DOHH2 (cell line): ENCODE data around the gene COL12A1.

ENCODE experiments used
- EZH2phosphoT487 ChIP-seq: fragments of 200-600 bp; sonication (generic); IDR thresholded peaks from 2 replicates; pipeline ENCODE4 v1.6.1; 2017; ENCODE audit warnings: borderline replicate concordance, mild to moderate bottlenecking, antibody characterized with exemption, low read length, moderate library complexity, mixed read lengths
- TF ChIP-seq, protein P1 (sequence below): fragments of 200-600 bp; sonication (generic); IDR thresholded peaks from one replicate; pipeline ENCODE4 v1.5.1; 2014; ENCODE audit warnings: antibody characterized with exemption, mild to moderate bottlenecking, low read depth, low read length; ENCODE audit not compliant: poor library complexity, severe bottlenecking

DNA sequence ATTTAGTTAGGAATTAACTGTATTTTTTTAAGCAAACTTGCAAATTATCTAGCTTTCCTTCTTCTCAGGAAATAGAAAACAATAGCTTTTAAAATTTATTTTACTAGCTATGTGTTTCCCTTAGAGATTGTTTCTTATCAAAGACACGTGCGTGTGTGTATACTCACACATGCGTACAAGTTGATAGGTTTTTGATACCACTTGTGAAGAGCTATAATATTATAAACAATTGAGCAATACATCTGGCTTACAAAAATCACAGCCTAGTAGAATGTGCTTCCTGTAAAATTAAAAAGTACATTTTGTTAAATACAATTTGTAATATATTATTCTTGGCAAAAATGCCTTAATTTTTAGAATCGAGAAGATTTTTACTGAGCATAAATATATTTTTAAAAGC, 33.9 kb downstream of the COL12A1 start:
- TF ChIP-seq, protein P1, sequence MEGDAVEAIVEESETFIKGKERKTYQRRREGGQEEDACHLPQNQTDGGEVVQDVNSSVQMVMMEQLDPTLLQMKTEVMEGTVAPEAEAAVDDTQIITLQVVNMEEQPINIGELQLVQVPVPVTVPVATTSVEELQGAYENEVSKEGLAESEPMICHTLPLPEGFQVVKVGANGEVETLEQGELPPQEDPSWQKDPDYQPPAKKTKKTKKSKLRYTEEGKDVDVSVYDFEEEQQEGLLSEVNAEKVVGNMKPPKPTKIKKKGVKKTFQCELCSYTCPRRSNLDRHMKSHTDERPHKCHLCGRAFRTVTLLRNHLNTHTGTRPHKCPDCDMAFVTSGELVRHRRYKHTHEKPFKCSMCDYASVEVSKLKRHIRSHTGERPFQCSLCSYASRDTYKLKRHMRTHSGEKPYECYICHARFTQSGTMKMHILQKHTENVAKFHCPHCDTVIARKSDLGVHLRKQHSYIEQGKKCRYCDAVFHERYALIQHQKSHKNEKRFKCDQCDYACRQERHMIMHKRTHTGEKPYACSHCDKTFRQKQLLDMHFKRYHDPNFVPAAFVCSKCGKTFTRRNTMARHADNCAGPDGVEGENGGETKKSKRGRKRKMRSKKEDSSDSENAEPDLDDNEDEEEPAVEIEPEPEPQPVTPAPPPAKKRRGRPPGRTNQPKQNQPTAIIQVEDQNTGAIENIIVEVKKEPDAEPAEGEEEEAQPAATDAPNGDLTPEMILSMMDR, result no peak
- TF ChIP-seq EZH2phosphoT487, result no peak
